Muscle layer of colon (tissue), 2 donors: Measurements from ENCODE around the gene NXNL2.

Experiments used
- H3K27ac ChIP-seq: one replicate; pipeline ENCODE4 v1.7.0; 2013; ENCODE audit warnings: low read depth, mild to moderate bottlenecking, low read length, moderate library complexity
- H3K27me3 ChIP-seq, 2 donors: one replicate each; pipeline ENCODE4 v1.7.0; 2013; ENCODE audit warnings: low read length in 2 of 2, mild to moderate bottlenecking in 2 of 2; ENCODE audit not compliant: insufficient read depth in 2 of 2, control insufficient read depth in 1 of 2
- H3K36me3 ChIP-seq: one replicate; pipeline ENCODE4 v1.7.0; 2013; ENCODE audit warnings: mild to moderate bottlenecking, low read length; ENCODE audit not compliant: insufficient read depth
- H3K4me1 ChIP-seq: one replicate; pipeline ENCODE4 v1.7.0; 2013; ENCODE audit warnings: mild to moderate bottlenecking, low read length; ENCODE audit not compliant: insufficient read depth
- H3K4me3 ChIP-seq, 2 donors: one replicate each; pipeline ENCODE4 v1.7.0; 2013; ENCODE audit warnings: low read length in 2 of 2, low read depth in 1 of 2, mild to moderate bottlenecking in 1 of 2, moderate library complexity in 1 of 2
- H3K9ac ChIP-seq: one replicate; pipeline ENCODE4 v1.7.0; 2013; ENCODE audit warnings: low read length
- H3K9me3 ChIP-seq: one replicate; pipeline ENCODE4 v1.7.0; 2013; ENCODE audit warnings: mild to moderate bottlenecking, low read length
- donor health status: abdominal sarcoma.
- donor health status: Adenocarcinoma of cecum.

The NXNL2 gene

DNA sequence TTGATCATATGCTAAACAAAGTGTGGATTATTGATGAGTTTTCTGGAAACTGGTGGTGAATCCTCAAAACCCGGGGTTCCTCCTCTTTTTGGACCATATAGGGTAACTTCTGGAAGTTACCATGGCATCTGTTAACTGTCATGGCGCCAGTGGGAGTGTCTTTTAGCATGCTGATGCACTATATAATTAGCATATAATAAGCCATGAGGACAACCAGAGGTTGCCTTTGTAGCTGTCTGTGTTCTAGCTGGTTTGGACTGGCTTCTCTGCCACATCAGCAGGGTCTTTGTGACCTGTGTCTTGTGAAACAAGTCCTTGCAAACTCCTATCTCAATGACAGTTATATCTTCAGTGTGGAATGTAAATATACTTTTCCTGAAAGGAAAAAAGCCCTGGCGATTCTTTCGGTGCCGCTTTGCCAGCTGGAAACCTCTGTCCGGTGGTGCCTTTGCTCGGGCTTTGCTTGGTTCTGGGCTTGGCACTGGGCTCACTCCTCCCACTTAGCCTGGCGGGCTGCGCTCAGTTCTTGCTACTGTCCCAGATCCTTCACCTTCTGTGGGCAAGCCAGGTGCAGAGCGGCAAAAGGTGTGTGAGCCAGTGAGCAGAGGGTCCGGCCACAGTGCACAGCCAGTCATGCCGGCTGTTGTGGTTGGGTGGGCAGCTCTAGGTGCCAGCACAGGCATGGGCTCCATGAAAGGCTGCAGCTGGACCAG, 20.4 kb downstream of the NXNL2 start:
- Histone ChIP-seq H3K36me3 (no peaks in the 10 kb centered on the region), H3K9me3 (no peaks in the 10 kb centered on the region), H3K27me3 (no peaks in the 10 kb centered on the region), H3K27ac (no peak overlapping the region), H3K9ac (no peak overlapping the region), H3K4me1 (peaks cover 13% of the 10 kb centered on the region), H3K4me3 (no peak overlapping the region)

GRCh38 chr9:88559661-88560060, 24.7 kb downstream of the NXNL2 start:
- no peak overlapping the region for H3K27ac ChIP-seq
- no peaks in the 10 kb centered on the region for H3K27me3 ChIP-seq
- no peak overlapping the region for H3K4me3 ChIP-seq
- no peaks in the 10 kb centered on the region for H3K36me3 ChIP-seq
- no peak overlapping the region for H3K9ac ChIP-seq
- no peaks in the 10 kb centered on the region for H3K9me3 ChIP-seq
- H3K4me1 ChIP-seq = peaks cover 13% of the 10 kb centered on the region

GRCh38 chr9:88567870-88568269, 32.9 kb downstream of the NXNL2 start:
- Histone ChIP-seq H3K9ac (no peak overlapping the region), H3K27ac (no peak overlapping the region), H3K4me3 (no peak overlapping the region), H3K36me3 (no peaks in the 10 kb centered on the region), H3K27me3 (no peaks in the 10 kb centered on the region), H3K4me1 (no peaks in the 10 kb centered on the region), H3K9me3 (no peaks in the 10 kb centered on the region)

- H3K9ac ChIP-seq = no peak overlapping the region
- no peak overlapping the region for H3K4me3 ChIP-seq
- no peaks in the 10 kb centered on the region for H3K27me3 ChIP-seq
- H3K36me3 ChIP-seq = no peaks in the 10 kb centered on the region
- peaks cover 5% of the 10 kb centered on the region for H3K4me1 ChIP-seq
- no peaks in the 10 kb centered on the region for H3K9me3 ChIP-seq
- no peak overlapping the region for H3K27ac ChIP-seq
Observed at GRCh38 chr9:88571419-88571818, 36.4 kb downstream of the NXNL2 start.

DNA sequence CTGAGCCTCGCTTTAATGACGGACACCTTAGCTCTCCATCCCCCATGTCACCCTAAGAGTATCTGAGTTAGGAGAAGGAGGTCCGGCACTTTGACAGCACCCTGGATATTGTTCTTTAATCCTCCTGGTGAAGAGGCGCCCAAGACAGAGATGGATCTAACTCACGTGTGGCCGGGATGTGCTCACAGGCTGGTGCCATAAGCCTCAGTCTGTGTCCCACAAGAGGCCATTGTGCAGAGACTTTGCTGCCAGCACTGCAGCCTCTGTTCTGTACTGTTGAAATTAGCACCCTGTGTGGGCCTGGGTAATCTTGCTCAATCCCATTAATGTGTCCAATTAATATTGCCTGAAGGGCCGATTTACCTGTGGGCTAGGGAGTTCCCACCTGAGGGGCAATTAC, 37.7 kb downstream of the NXNL2 start:
- H3K9ac ChIP-seq = no peak overlapping the region
- H3K27ac ChIP-seq = no peak overlapping the region
- H3K9me3 ChIP-seq = no peaks in the 10 kb centered on the region
- no peaks in the 10 kb centered on the region for H3K27me3 ChIP-seq
- no peaks in the 10 kb centered on the region for H3K36me3 ChIP-seq
- no peak overlapping the region for H3K4me3 ChIP-seq
- H3K4me1 ChIP-seq = peaks cover 5% of the 10 kb centered on the region

DNA sequence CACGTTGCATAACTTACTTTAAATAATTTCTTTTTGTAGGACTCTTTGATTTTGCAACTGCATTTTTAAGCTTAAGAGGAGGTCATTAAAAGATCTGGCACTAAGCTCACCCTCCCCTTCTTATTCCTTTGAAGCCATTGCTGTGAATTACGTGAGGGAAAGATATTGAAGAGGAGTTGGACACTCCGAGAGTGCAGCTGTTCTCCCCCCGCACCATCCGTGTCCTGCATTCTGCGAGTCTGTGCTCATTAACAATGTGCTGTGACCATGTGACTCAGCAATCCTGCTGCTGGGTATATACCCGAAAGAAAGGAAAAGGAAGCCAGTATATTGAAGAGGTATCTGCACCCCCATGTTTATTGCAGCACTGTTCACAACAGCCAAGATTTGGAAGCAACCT, 40.0 kb downstream of the NXNL2 start:
- Histone ChIP-seq H3K9ac (no peak overlapping the region), H3K27me3 (no peaks in the 10 kb centered on the region), H3K36me3 (no peaks in the 10 kb centered on the region), H3K27ac (no peak overlapping the region), H3K4me3 (no peak overlapping the region), H3K9me3 (no peaks in the 10 kb centered on the region), H3K4me1 (peaks cover 5% of the 10 kb centered on the region)

DNA sequence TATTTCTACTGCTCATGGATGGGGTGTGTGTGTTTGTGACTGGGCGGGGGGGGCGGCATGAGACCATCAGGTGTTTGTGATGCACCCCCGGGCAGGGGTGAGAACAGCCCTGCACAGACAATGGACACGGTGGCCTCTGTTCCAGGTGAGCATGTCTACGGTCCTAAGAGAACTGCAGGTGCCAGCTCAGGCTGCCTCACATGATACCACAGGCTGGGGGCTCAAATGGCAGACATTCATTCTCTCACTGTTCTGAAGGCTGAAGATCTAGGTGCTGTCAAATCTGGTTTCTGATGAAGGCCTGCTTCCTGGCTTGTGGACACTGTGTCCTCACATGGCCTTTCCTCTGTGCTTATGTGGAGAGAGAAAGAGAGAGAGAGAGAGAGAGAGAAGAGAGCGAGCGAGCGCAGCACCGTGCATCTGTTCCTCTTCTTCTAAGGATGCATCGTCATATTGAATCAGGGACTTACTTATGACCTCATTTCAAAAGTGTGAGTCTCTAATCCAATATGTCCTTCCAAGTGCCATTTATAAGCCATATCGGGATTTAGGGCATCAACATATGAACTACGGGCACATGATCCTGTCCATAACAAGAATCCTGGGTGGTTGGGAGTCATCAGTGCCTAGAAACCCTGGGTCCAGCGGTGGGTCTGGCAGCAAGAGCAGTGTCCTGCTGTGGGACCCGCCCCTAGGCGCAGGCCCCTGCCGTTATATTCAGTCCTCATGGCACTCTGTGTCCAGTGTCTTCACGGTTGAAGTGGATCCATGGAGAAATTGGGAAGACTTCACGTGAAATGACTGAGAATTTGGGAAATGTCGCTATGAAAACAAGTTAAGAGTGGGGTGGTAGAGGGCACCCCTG, 42.5 kb downstream of the NXNL2 start:
- no peak overlapping the region for H3K9ac ChIP-seq
- H3K4me1 ChIP-seq = peaks cover 5% of the 10 kb centered on the region
- H3K9me3 ChIP-seq = no peaks in the 10 kb centered on the region
- no peak overlapping the region for H3K4me3 ChIP-seq
- H3K27ac ChIP-seq = no peak overlapping the region
- H3K36me3 ChIP-seq = no peaks in the 10 kb centered on the region
- no peaks in the 10 kb centered on the region for H3K27me3 ChIP-seq

DNA sequence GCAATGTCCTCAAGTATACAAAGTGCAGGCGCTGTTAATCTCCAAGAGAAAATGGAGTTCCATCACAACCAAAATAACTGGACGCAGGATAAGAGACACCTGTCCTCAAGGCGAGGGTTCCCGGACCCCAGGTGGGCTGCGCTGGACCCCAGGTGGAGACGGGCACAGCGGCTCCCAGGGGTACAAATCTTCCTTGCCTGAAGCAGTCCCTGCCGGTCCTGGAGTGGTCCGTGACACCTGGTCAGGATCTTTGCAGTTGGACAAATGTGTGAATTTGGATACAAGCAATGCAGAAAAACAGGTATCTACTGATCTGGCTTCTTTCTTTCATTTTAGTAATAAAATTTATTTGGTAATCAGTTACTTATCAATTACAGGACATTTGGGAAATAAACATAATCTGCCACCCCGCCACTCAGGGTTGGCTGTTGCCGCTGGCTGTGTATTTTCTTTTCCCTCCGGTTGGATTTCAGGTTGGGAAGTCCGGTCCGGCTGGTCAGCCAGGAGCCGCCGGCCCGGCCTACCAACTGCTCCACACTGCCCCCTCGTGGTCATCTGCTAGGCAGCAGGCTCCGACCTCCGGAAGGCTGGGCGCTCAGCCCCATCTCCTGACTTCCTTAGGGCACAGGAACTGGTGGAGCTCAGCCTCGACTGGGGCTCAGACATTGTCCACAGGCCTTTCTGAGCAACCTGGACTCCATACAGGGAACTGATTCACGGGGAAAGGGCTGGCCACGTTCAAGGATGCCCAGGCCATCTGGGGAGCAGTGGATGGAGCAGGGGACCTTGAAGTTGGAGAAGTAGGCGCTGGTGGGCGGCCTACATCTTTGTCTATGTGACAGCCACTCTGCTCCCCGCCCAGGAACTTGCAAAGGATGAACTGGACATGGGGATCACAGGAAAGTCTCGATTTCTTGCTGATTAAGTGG, 43.4 kb downstream of the NXNL2 start:
- H3K27ac ChIP-seq = no peak overlapping the region
- H3K4me3 ChIP-seq = no peak overlapping the region
- H3K36me3 ChIP-seq = no peaks in the 10 kb centered on the region
- no peaks in the 10 kb centered on the region for H3K9me3 ChIP-seq
- H3K4me1 ChIP-seq = peaks cover 7% of the 10 kb centered on the region
- no peaks in the 10 kb centered on the region for H3K27me3 ChIP-seq
- no peak overlapping the region for H3K9ac ChIP-seq

GRCh38 chr9:88579050-88579715, 44.2 kb downstream of the NXNL2 start:
- Histone ChIP-seq H3K9ac (no peak overlapping the region), H3K27ac (no peak overlapping the region), H3K9me3 (no peaks in the 10 kb centered on the region), H3K36me3 (no peaks in the 10 kb centered on the region), H3K4me3 (no peak overlapping the region), H3K4me1 (peaks cover 15% of the 10 kb centered on the region), H3K27me3 (no peaks in the 10 kb centered on the region)

GRCh38 chr9:88580961-88581360, 46.0 kb downstream of the NXNL2 start:
- Histone ChIP-seq H3K36me3 (no peaks in the 10 kb centered on the region), H3K4me1 (peaks cover 16% of the 10 kb centered on the region), H3K27me3 (no peaks in the 10 kb centered on the region), H3K4me3 (no peak overlapping the region), H3K27ac (no peak overlapping the region), H3K9ac (no peak overlapping the region), H3K9me3 (no peaks in the 10 kb centered on the region)
